Measurements from ENCODE around the gene COX4I1. TPM values are rescaled to one million over a fixed set of nuclear protein-coding genes. Genes with fewer than 3 reads are reported as not detected.

Gene COX4I1
- total and polyA plus RNA-seq, 7 donors, result 627 to 1,800 (median 1,031) TPM

- 17 to 22% (median 17%) methylated on average over 9 of the region's 9 CpGs for WGBS, 3 donors
- Histone ChIP-seq H3K36me3 (ENCODE audit: insufficient read depth in 1 of 2, low read depth in 1 of 2) (no peaks in the 10 kb centered on the region), H3K4me1 (no peaks in the 10 kb centered on the region), H3K9me3 (no peaks in the 10 kb centered on the region), H3K27me3 (ENCODE audit: insufficient read depth in 3 of 3, low read length in 2 of 3) (peaks cover 0 to 32% (median 2%) of the 10 kb centered on the region in 3 donors), H3K4me3 (no peak overlapping the region), H3K27ac (no peak overlapping the region)
- intact Hi-C loops (cut with DNase I), result no loop called here
- TF ChIP-seq, protein P1, sequence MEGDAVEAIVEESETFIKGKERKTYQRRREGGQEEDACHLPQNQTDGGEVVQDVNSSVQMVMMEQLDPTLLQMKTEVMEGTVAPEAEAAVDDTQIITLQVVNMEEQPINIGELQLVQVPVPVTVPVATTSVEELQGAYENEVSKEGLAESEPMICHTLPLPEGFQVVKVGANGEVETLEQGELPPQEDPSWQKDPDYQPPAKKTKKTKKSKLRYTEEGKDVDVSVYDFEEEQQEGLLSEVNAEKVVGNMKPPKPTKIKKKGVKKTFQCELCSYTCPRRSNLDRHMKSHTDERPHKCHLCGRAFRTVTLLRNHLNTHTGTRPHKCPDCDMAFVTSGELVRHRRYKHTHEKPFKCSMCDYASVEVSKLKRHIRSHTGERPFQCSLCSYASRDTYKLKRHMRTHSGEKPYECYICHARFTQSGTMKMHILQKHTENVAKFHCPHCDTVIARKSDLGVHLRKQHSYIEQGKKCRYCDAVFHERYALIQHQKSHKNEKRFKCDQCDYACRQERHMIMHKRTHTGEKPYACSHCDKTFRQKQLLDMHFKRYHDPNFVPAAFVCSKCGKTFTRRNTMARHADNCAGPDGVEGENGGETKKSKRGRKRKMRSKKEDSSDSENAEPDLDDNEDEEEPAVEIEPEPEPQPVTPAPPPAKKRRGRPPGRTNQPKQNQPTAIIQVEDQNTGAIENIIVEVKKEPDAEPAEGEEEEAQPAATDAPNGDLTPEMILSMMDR (IDR thresholded peaks at IDR 0.05), result no peak
- ATAC-seq (no peak), DNase-seq (no peak)
Measured at GRCh38 chr16:85848986-85849385, 49.5 kb downstream of the COX4I1 start.

DNA sequence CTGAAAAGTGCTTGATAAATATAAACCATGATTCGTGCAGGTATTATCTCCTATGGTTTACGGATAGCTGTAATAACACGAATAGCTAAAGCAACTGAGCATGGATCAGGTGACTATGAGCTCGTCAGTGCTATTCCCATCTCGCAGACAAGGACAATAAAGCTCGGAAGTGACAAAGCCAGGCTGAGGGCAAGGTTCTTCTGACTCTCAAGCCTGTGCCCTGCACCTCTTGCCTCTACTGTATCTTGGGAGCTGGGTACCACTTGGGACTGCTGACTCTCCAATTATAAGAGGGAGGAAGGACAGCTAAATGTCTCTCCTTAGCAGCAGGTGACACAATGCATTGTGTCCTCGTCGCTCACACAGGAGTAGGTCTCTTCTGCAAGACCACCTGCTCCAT lies 49.9 kb downstream of the COX4I1 start:
- no peaks in the 10 kb centered on the region for H3K4me1 ChIP-seq
- TF ChIP-seq, protein P1 (IDR thresholded peaks at IDR 0.05), result no peak
- peaks cover under 1% of the 10 kb centered on the region for H3K9me3 ChIP-seq
- H3K27me3 ChIP-seq (ENCODE audit: insufficient read depth in 3 of 3, low read length in 2 of 3), result peaks cover 0 to 31% (median 2%) of the 10 kb centered on the region in 3 donors
- intact Hi-C loops (cut with DNase I), result no loop called here
- no peak overlapping the region for H3K27ac ChIP-seq
- WGBS, 3 donors, result 66 to 68% (median 66%) methylated on average over 8 of the region's 8 CpGs
- no peak overlapping the region for H3K4me3 ChIP-seq
- ATAC-seq, result no peak
- H3K36me3 ChIP-seq (ENCODE audit: insufficient read depth in 1 of 2, low read depth in 1 of 2), result no peaks in the 10 kb centered on the region
- DNase-seq, result no peak

- no peaks in the 10 kb centered on the region for H3K36me3 ChIP-seq (ENCODE audit: insufficient read depth in 1 of 2, low read depth in 1 of 2)
- H3K4me1 ChIP-seq, result no peaks in the 10 kb centered on the region
- H3K4me3 ChIP-seq, result no peak overlapping the region
- ATAC-seq (no peak), DNase-seq (no peak)
- 52 to 59% (median 59%) methylated on average over 5 of the region's 5 CpGs for WGBS, 3 donors
- TF ChIP-seq, protein P1 (IDR thresholded peaks at IDR 0.05), result no peak
- peaks cover 0 to 26% (median 2%) of the 10 kb centered on the region in 3 donors for H3K27me3 ChIP-seq (ENCODE audit: insufficient read depth in 3 of 3, low read length in 2 of 3)
- H3K27ac ChIP-seq, result no peak overlapping the region
- H3K9me3 ChIP-seq, result peaks cover 7% of the 10 kb centered on the region
- intact Hi-C loops (cut with DNase I), result no loop called here
Measured at GRCh38 chr16:85850344-85850880, 50.9 kb downstream of the COX4I1 start.

- Histone ChIP-seq H3K27me3 (ENCODE audit: insufficient read depth in 3 of 3, low read length in 2 of 3) (peaks cover 0 to 25% (median 2%) of the 10 kb centered on the region in 3 donors), H3K27ac (no peak overlapping the region), H3K9me3 (peaks cover 7% of the 10 kb centered on the region), H3K4me1 (no peaks in the 10 kb centered on the region), H3K4me3 (no peak overlapping the region), H3K36me3 (ENCODE audit: insufficient read depth in 1 of 2, low read depth in 1 of 2) (no peaks in the 10 kb centered on the region)
- TF ChIP-seq, protein P1 (IDR thresholded peaks at IDR 0.05), result no peak
- 56 to 65% (median 57%) methylated on average over 15 of the region's 15 CpGs for WGBS, 3 donors
- intact Hi-C loops (cut with DNase I), result no loop called here
- ATAC-seq (no peak), DNase-seq (no peak)
Measured at GRCh38 chr16:85851034-85851785, 51.7 kb downstream of the COX4I1 start.
